CD14-positive monocyte (primary cell): Measurements from ENCODE around the gene CCDC74A. TPM values are rescaled to one million over a fixed set of nuclear protein-coding genes. Genes with fewer than 3 reads are reported as not detected.
"Not testable (repeated sequence)": the region's sequence is repeated elsewhere in the genome, so short reads cannot be mapped to it uniquely, and the experiment has no call there.

Experiments
- DNase-seq, 3 donors: peaks; one replicate each; pipeline ENCODE4 v3.0.0-alpha.2; 2011 to 2022
- H2AFZ ChIP-seq: 2 replicates; pipeline ENCODE4 v1.6.0; 2012; ENCODE audit warnings: mild to moderate bottlenecking, low read depth, low read length, inconsistent platforms; ENCODE audit not compliant: insufficient read depth, poor library complexity, severe bottlenecking
- H3K27ac ChIP-seq, 2 donors: 1 replicate in 1 of 2; 2 replicates in 1 of 2; pipeline ENCODE4 v1.5.1; 2012 to 2013; ENCODE audit warnings: low read length in 2 of 2, control low read depth in 1 of 2, inconsistent platforms in 1 of 2, low read depth in 1 of 2, mild to moderate bottlenecking in 1 of 2
- H3K27me3 ChIP-seq, 2 donors: one replicate each; pipeline versions ENCODE4 v1.6.0 to v1.6.1; 2011 to 2013; ENCODE audit warnings: low read length in 2 of 2; ENCODE audit not compliant: control insufficient read depth in 2 of 2, insufficient read depth in 2 of 2
- H3K36me3 ChIP-seq, 2 donors: replicated peaks in 1 of 2; 1 replicate in 1 of 2; 2 replicates in 1 of 2; pipeline versions ENCODE4 v1.5.1 to v1.6.1; 2012 to 2013; ENCODE audit warnings: low read length in 2 of 2, control low read depth in 1 of 2, inconsistent platforms in 1 of 2, mild to moderate bottlenecking in 1 of 2; ENCODE audit not compliant: insufficient read depth in 2 of 2, control insufficient read depth in 1 of 2
- H3K4me1 ChIP-seq, 2 donors: 1 replicate in 1 of 2; 2 replicates in 1 of 2; pipeline versions ENCODE4 v1.5.1 to v1.6.1; 2012 to 2013; ENCODE audit warnings: low read length in 2 of 2, control low read depth in 1 of 2, inconsistent platforms in 1 of 2, mild to moderate bottlenecking in 1 of 2, moderate library complexity in 1 of 2; ENCODE audit not compliant: insufficient read depth in 2 of 2, control insufficient read depth in 1 of 2
- H3K4me2 ChIP-seq: replicated peaks from 2 replicates; pipeline ENCODE3; 2012; ENCODE audit warnings: low read length, moderate library complexity, mild to moderate bottlenecking; ENCODE audit not compliant: poor library complexity, severe bottlenecking; ENCODE audit errors: extremely low read depth
- H3K4me3 ChIP-seq, 3 experiments: fragments of 200-600 bp in 1 of 3; sonication (generic) in 1 of 3; replicated peaks in 1 of 3; 1 replicate in 2 of 3; 2 replicates in 1 of 3; pipeline ENCODE4 v1.5.1; 2011 to 2013; ENCODE audit warnings: low read length in 3 of 3, mild to moderate bottlenecking in 3 of 3, control low read depth in 2 of 3, low read depth in 2 of 3, inconsistent platforms in 1 of 3, moderate library complexity in 1 of 3
- H3K79me2 ChIP-seq: 2 replicates; pipeline ENCODE4 v1.6.0; 2012; ENCODE audit warnings: mild to moderate bottlenecking, control low read depth, inconsistent platforms, low read length, moderate library complexity; ENCODE audit not compliant: insufficient read depth
- H3K9ac ChIP-seq: 2 replicates; pipeline ENCODE4 v1.6.0; 2017; ENCODE audit warnings: low read length, mild to moderate bottlenecking; ENCODE audit not compliant: insufficient read depth, poor library complexity, severe bottlenecking
- H3K9me3 ChIP-seq, 2 donors: replicated peaks in 1 of 2; 1 replicate in 1 of 2; 2 replicates in 1 of 2; pipeline versions ENCODE4 v1.5.1 to v1.6.1; 2012 to 2013; ENCODE audit warnings: low read length in 2 of 2, control low read depth in 1 of 2; ENCODE audit not compliant: control insufficient read depth in 1 of 2, insufficient read depth in 1 of 2
- H4K20me1 ChIP-seq: 2 replicates; pipeline ENCODE4 v1.6.0; 2012; ENCODE audit warnings: mild to moderate bottlenecking, low read length, control low read depth, moderate library complexity; ENCODE audit not compliant: insufficient read depth
- H3K27ac Mint-ChIP-seq, 7 donors: one replicate each; pipeline ENCODE4 v1.8.0; 2020; ENCODE audit warnings: mild to moderate bottlenecking in 7 of 7, mixed read lengths in 7 of 7, moderate library complexity in 6 of 7, inconsistent platforms in 2 of 7
- H3K27me3 Mint-ChIP-seq, 3 donors: one replicate each; pipeline ENCODE4 v1.8.0; 2021 to 2022; ENCODE audit warnings: low read depth in 3 of 3, mild to moderate bottlenecking in 3 of 3, mixed read lengths in 3 of 3, moderate library complexity in 3 of 3, inconsistent platforms in 1 of 3
- H3K36me3 Mint-ChIP-seq, 2 donors: one replicate each; pipeline ENCODE4 v1.8.0; 2020; ENCODE audit warnings: mixed read lengths in 2 of 2, inconsistent platforms in 1 of 2, mild to moderate bottlenecking in 1 of 2
- H3K4me1 Mint-ChIP-seq: one replicate; pipeline ENCODE4 v1.8.0; 2020; ENCODE audit warnings: mild to moderate bottlenecking, mixed read lengths
- H3K4me3 Mint-ChIP-seq, 2 donors: one replicate each; pipeline ENCODE4 v1.8.0; 2020; ENCODE audit warnings: mild to moderate bottlenecking in 2 of 2, mixed read lengths in 2 of 2, moderate library complexity in 1 of 2
- H3K9me3 Mint-ChIP-seq, 7 donors: one replicate each; pipeline ENCODE4 v1.8.0; 2020 to 2022; ENCODE audit warnings: mixed read lengths in 7 of 7, mild to moderate bottlenecking in 6 of 7, moderate library complexity in 6 of 7, inconsistent platforms in 2 of 7
- WGBS: methylation state at CpG from one replicate; pipeline ENCODE4 v1.1.5; 2013; ENCODE audit warnings: missing lambda C conversion rate; ENCODE audit not compliant: insufficient coverage; 5-methylcytosine and 5-hydroxymethylcytosine counted together
- intact Hi-C, 2 donors: fragments of 100-400 bp; cut with micrococcal nuclease; formaldehyde crosslinking; loops; one replicate each; pipeline versions ENCODE4 v1.15.0 to v1.15.1; 2023
- polyA plus RNA-seq, 3 donors: library from polyadenylated mRNA; depleted of rRNA in 1 of 3; unstranded in 2 of 3; stranded (reverse) in 1 of 3; fragments of 300-500 nt in 2 of 3; fragments of >200 nt in 1 of 3; fragmentation: Illumina TruSeq in 2 of 3; gene quantifications; 1 replicate in 2 of 3; 2 replicates in 1 of 3; pipeline ENCODE4 v1.2.3, GENCODE V29; 2012 to 2021

CCDC74A gene
- polyA plus RNA-seq, 3 donors, result not detected

GRCh38 chr2:131533609-131534316, 6.1 kb downstream of the CCDC74A start:
- H3K4me1 ChIP-seq, H2AFZ ChIP-seq, H3K27ac ChIP-seq, H3K9me3 Mint-ChIP-seq, H4K20me1 ChIP-seq, H3K4me3 ChIP-seq, H3K4me3 Mint-ChIP-seq, H3K9ac ChIP-seq, H3K27ac Mint-ChIP-seq, H3K4me1 Mint-ChIP-seq, H3K9me3 ChIP-seq, H3K4me2 ChIP-seq, DNase-seq, H3K36me3 Mint-ChIP-seq, intact Hi-C loops, H3K79me2 ChIP-seq, H3K36me3 ChIP-seq: not testable (repeated sequence)
- H3K27me3 Mint-ChIP-seq, result peaks cover 15 to 19% (median 19%) of the 10 kb centered on the region in 3 donors
- WGBS, result 82% methylated on average over 9 of the region's 17 CpGs
- H3K27me3 ChIP-seq, result peaks cover 0 to 10% of the 10 kb centered on the region in 2 donors

GRCh38 chr2:131534317-131534672, 6.6 kb downstream of the CCDC74A start:
- 80% methylated on average over 2 of the region's 13 CpGs for WGBS
- intact Hi-C loops, H3K27ac ChIP-seq, H3K4me2 ChIP-seq, H3K9me3 ChIP-seq, H3K36me3 Mint-ChIP-seq, H3K4me3 Mint-ChIP-seq, H3K4me1 ChIP-seq, H3K9me3 Mint-ChIP-seq, DNase-seq, H3K4me1 Mint-ChIP-seq, H3K79me2 ChIP-seq, H4K20me1 ChIP-seq, H2AFZ ChIP-seq, H3K27ac Mint-ChIP-seq, H3K27me3 ChIP-seq, H3K4me3 ChIP-seq, H3K9ac ChIP-seq, H3K36me3 ChIP-seq: not testable (repeated sequence)
- H3K27me3 Mint-ChIP-seq, result peaks cover 11 to 15% (median 14%) of the 10 kb centered on the region in 3 donors

GRCh38 chr2:131534965-131535364, 7.3 kb downstream of the CCDC74A start:
- H3K4me3 Mint-ChIP-seq, H3K36me3 ChIP-seq, intact Hi-C loops, H3K9me3 Mint-ChIP-seq, H3K4me2 ChIP-seq, H3K79me2 ChIP-seq, H3K4me1 ChIP-seq, H4K20me1 ChIP-seq, H3K27ac Mint-ChIP-seq, H3K36me3 Mint-ChIP-seq, H3K4me1 Mint-ChIP-seq, H3K9ac ChIP-seq, H2AFZ ChIP-seq, H3K27me3 Mint-ChIP-seq, DNase-seq, H3K4me3 ChIP-seq, H3K27me3 ChIP-seq, H3K27ac ChIP-seq, H3K9me3 ChIP-seq: not testable (repeated sequence)
- WGBS, result 60% methylated on average over 1 of the region's 11 CpGs
